Measurements from ENCODE around the gene BZW1.

BZW1 gene

DNA sequence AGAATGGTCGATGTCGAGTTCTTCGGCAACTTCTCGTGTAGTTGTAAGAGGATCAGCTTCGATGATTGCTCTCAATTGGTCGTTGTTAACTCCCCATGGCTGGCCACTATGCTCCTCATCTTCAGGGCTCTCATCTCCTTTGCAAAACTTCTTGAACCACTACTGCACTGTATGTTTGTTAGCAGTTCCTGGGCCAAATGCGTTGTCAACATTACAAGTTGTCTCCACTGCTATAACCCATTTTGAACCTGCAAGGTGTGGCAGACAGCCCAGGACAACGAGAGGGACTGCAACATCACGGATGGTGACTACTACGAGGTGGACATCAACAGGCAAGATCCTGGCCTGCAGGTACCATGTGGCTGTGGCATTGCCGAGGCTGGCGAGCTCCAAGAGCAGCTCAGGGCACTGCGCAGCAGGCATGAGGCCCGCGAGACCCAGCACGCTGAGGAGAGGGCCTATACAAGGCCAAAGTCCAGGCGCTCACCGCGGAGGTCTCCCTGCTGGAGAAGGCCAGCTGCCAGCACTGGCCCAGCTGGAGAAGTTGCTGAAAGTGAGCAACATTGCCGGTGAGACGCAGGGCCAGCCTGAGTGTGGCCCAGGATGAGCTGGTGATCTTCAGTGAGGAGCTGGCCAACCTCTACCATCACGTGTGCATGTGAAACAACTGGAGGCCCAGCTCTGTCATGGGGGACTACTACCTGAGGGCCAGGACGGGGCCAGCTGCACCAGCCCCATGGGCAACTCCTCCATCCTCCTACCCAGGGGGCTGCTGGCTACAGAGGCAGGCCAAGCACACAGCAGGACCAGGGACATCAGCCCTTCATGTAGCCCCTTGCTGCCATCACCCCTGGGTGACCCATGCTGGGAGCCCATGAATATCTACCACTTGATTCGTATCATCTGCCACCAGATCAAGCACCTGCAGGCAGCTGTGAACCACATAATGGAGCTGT is 32.6 kb downstream of the BZW1 start:
- no peak for DNase-seq

DNA sequence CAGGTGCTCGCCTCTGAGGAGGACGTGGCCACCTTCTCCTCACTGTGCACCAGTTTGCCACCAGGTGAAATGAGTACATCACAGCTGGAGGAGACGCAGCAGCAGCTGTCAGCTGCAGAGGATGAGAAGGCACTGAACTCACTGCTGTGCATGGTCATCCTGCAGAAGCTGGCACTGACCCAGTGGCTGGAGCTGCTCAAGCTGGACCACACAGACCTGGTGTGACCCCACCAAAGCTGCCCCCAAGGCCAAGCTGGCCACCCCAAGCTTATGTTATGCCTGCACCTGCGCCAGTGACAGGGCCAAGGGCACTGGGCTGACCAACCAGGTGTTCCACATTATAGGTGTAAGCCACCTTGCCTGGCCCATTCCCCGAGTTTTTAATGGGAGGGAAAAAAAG is 33.5 kb downstream of the BZW1 start:
- DNase-seq: no peak

- DNase-seq: no peak
Observed at GRCh38 chr2:200845669-200846325, 34.1 kb downstream of the BZW1 start.

DNA sequence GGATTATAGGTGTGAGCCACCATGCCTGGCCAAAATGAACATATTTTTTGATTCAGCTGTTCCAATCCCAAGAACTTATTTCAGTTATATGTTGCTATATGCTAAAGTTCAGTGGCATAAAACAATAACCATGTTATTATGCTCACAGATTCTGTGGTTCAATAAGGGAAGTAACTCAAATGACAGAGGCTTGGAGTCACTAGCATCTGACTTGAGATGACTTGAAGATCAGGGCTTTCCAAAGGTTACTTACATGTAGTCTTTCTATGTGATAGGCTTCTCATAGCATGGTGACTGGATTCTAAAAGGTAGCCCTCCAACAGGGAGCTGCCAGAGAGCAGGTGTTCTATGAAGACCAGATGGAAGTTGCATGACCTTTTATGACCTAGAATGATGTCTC is 35.6 kb downstream of the BZW1 start:
- DNase-seq: no peak

DNA sequence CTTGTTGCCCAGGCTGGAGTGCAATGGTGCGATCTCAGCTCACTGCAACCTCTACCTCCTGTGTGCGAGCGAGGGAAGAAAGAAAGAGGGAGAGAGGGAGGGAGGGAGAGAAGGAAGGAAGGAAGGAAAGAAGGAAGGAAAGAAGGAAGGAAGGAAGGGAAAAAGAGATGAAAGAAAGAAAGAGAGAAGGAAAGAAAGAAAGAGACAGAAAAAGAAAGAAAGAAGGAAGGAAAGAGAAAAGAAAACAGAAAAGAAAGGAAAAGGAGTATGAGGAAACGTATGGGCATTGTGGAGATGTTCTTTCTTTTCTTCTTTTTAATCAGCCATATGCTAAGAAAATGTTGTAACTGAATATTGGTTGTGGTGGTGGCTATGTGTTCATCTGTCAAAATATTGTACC is 36.2 kb downstream of the BZW1 start:
- no peak for DNase-seq

GRCh38 chr2:200850512-200851256 is 39.0 kb downstream of the BZW1 start:
- DNase-seq: no peak

- DNase-seq: no peak
Observed at GRCh38 chr2:200851398-200852248, 39.9 kb downstream of the BZW1 start.

- no peak for DNase-seq
Observed at GRCh38 chr2:200852605-200853004, 40.9 kb downstream of the BZW1 start.

DNA sequence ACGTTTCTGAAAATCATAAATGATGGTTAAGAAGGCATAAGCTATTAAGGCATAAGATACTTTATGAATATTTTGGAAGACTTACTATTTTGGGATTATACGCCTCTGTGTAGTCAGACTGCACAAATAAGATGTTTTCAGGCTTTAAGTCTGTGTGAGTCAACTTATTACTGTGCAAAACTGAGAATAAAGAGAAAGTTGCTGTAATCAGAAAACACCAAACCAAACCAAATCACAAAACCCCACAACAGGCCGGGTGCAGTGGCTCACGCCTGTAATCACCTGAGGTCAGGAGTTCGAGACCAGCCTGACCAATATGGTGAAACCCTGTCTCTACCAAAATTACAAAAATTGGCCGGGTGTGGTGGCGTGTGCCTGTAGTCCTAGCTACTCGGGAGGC is 45.1 kb downstream of the BZW1 start:
- no peak for DNase-seq

- no peak for DNase-seq
Observed at GRCh38 chr2:200860092-200860795, 48.5 kb downstream of the BZW1 start.

- DNase-seq: no peak
Observed at GRCh38 chr2:200861617-200862155, 50.0 kb downstream of the BZW1 start.

DNA sequence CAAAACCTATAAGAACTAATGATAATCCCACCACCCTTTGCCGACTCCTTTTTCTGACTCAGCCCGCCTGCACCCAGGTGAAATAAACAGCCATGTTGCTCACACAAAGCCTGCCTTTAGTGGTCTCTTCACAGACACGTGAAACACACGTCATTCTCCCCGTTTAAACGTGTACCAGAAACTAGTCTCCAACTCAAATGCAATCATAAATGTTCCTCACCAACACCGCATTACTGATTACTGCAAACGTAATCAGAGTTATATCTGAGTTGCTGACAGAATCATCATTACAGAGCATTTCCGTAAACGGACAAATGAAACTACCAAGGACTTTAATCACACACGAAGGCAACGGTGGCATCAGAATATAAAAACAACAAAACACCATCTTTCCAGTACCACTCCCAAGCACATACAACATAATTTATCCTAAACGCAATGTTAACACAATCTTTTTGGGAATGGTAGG is 50.9 kb downstream of the BZW1 start:
- peak; percentile 55 for DNase-seq

GRCh38 chr2:200863782-200864175 is 52.1 kb downstream of the BZW1 start:
- no peak for DNase-seq

GRCh38 chr2:200864176-200865034 is 52.7 kb downstream of the BZW1 start, which contains the start of gene CLK1:
CLK1 (minus strand) TSS chr2:200864658; CDS start chr2:200861862, 2,796 bp downstream.
- DNase-seq: peak; percentile 93

DNA sequence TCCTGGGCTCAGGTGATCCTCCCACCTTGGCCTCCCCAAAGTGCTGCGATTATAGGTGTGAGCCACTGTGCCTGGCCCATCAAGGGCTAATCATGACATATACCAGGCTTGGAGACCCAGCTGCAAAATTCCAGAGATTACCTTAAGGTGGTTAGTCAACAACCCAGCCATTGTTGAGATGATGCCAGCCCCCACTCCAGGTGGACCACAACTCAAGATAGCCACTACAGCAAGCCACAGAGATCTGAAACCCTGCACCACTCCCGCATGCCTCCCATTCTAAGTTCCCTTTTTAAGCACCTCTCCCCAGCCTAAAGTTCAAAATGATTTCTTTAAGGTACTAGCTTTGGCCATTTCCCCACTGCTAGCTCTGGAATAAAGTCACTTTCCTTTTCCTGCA is 57.3 kb downstream of the BZW1 start:
- DNase-seq: no peak

DNA sequence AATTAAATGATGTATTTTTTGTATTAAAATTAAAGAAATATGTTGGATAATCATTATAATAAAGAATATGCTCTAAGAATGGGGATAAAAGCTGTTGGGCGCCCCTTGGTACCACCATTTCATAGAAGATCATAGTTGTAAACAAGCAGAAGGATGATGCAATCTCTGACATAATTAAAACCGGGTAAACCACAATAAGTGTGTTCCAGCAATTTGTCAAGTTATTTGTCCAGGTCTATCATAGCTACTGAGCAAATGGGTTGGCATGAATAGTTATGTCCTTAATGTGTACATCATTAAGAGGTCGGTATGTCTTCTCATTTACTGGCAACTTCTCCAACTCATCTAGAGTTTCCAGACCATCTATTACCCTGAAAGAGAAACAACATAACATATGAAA is 59.4 kb downstream of the BZW1 start:
- DNase-seq: no peak

DNA sequence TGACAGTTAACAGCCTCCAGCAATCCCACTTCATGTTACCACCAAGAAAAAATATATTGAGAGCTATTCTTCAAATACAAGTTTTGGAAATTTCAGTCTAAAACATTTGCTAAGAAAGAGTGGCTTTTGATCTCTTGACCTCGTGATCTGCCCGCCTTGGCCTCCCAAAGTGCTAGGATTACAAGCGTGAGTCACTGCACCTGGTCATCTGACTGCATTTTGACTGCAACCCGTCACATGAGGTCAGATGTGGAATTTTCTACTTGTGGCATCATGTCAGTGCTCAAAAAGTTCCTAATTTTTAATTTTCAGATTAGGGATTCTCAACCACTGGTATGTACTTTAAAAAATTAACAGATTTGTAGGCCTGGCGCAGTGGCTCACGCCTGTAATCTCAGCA is 61.9 kb downstream of the BZW1 start:
- no peak for DNase-seq
